Stimulated activated CD8-positive, alpha-beta memory T cell treated with anti-CD3 and anti-CD28 coated beads, Interleukin-15, amount 100 ng/mL, for 24 hours (primary cell): ENCODE measurements around the gene PODNL1.
"Not testable (repeated sequence)": the region's sequence is repeated elsewhere in the genome, so short reads cannot be mapped to it uniquely, and the experiment has no call there.

Source experiments
- DNase-seq: peaks from one replicate; pipeline ENCODE4 v3.0.0-alpha.2; 2020; ENCODE audit warnings: low read depth

Gene PODNL1

GRCh38 chr19:13972368-13973155 lies 34.3 kb upstream of the PODNL1 start:
- no peak for DNase-seq

DNA sequence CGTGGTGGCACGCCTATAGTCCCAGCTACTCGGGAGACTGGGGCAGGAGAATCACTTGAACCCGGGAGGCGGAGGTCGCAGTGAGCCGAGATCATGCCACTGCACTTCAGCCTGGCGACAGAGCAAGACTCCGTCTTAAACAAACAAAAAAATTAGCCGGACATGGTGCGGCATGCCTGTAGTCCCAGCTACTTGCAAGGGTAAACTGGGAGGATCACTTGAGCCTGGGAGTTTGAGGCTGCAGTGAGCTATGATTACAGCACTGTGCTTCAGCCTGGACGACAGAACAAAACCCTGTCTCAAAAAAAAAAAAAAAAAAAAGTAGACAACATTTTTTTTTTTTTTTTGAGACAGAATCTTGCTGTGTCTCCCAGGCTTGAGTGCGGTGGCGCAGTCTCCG lies 33.7 kb upstream of the PODNL1 start:
- DNase-seq = not testable (repeated sequence)

- no peak for DNase-seq
Observed at GRCh38 chr19:13969897-13970296, 31.7 kb upstream of the PODNL1 start.

DNA sequence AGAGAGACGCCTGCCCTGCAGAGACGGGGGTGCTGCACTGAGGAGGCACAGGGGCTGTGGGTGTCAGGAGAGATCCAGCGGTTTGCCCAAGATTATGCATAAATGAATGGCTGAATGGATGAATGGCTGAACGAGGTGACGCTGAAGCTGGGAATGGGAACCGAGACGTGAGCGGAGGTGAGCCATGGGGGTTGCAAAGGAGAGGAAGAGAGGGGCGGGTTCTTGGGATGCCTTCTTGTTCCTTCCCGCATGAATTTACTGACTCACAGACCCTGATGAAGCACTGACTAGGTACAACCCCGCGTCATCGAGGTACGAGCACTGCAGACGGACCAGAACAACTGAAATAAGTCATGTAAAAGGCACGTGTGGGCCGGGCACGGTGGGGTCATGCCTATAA lies 30.8 kb upstream of the PODNL1 start:
- DNase-seq = no peak

DNA sequence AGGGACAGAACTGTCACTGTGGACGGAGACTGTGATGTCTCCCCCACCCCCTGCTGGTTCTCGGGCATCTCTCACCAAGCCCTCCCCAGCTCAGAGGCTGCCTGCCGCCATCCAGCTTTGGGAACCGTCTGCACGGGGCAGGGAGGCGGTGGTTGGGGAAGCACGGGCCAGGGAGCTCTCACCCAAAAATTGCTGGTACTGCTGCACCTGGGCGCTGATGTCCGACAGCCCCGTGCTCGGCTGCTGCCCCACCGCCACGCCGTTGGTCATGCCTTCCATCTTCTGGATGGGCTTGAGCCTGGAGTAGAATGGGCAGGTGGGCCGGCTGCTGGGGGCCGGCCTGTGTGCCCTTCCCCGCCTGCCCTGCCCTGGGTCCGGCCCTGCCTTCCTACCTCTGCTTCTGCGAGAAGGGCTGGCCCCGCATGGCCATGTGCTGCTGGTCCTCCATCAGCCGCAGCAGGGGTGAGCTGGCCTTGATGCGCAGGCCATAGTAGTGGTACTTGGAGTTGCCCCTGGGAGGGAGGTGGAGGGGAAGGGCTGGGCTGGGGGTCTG lies 30.2 kb upstream of the PODNL1 start:
- no peak for DNase-seq

GRCh38 chr19:13967206-13967605 lies 29.0 kb upstream of the PODNL1 start:
- DNase-seq = not testable (repeated sequence)

- no peak for DNase-seq
Observed at GRCh38 chr19:13966684-13967128, 28.5 kb upstream of the PODNL1 start.

DNA sequence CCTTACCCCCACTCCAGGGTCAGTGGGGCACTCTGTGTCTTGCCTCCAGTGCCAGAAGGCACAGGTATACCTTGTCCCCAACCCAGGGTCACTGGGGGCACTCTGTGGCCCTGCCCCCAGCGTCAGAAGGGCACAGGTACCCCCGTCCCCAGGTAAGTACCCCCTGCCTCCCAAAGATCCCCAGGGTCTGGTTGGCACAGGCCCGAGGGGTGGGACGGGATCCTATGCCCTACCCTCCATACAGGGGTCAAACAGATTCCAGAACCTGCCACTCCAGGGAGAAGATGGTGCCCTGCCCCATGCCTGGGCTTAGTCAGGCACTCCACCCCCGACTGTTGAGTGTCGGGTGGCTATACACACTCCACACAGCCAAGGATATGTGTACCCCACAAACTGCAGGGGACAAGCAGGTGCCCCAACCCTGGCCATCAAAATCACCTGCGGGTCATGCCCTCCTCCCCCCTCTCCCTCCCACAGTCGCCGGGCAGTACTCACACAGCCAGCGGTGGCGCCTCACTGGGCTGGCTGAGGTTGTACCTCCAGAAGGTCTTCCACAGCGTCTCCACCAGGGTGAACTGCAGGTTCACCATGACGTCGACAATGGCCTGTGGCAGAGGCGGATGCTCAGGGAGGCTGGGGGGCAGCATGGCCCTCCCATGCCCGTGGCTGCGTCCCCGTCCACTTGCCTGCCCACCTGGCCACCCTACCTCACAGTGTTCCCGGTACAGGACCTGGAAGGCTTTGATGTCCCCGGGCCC lies 27.9 kb upstream of the PODNL1 start:
- DNase-seq = no peak

DNA sequence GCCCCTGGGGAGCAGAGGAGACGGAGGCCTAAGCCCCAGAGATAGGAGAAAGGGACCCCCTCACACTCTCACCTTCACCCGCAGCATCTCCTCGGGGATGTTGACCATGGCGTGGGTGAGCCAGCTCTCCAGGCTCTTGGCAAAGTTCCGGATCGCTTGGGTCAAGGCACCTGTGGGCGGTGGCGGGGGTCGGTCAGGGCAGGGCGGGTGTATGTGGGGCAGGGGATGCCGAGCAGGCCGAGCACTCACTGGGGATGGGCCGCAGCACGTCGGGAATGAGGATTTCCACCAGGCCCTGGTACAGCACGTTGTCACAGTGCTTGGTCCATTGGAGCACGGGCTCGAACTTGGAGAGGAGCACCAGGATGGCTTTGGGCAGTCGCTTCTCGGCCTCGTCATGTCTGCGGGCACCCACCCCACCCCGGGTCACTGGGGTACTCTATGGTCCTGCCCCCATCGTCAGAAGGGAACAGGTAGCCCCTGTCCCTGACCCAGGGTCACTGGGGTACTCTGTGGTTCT lies 27.2 kb upstream of the PODNL1 start:
- no peak for DNase-seq

DNA sequence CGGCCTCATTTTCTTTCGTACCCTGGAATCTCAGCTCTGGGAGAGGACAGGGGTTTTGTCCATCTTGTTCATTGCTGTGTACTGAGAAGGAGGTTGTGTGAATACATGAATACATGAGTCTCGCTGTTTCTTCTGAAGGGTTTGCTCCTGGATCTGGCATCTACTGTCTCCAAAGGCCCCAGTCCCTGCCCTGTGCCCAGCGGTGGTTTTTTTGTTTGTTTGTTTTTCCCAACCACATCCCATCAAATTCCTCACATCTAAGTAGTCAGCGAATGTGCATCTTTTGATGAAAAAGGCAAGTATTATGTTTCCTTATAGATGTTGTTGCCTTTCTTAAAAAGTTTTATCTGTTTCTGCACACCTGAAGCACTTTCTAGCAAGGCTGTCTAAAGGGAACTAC lies 26.6 kb upstream of the PODNL1 start:
- no peak for DNase-seq

- no peak for DNase-seq
Observed at GRCh38 chr19:13963603-13964105, 25.4 kb upstream of the PODNL1 start.

- DNase-seq = no peak
Observed at GRCh38 chr19:13962699-13963602, 24.7 kb upstream of the PODNL1 start.

DNA sequence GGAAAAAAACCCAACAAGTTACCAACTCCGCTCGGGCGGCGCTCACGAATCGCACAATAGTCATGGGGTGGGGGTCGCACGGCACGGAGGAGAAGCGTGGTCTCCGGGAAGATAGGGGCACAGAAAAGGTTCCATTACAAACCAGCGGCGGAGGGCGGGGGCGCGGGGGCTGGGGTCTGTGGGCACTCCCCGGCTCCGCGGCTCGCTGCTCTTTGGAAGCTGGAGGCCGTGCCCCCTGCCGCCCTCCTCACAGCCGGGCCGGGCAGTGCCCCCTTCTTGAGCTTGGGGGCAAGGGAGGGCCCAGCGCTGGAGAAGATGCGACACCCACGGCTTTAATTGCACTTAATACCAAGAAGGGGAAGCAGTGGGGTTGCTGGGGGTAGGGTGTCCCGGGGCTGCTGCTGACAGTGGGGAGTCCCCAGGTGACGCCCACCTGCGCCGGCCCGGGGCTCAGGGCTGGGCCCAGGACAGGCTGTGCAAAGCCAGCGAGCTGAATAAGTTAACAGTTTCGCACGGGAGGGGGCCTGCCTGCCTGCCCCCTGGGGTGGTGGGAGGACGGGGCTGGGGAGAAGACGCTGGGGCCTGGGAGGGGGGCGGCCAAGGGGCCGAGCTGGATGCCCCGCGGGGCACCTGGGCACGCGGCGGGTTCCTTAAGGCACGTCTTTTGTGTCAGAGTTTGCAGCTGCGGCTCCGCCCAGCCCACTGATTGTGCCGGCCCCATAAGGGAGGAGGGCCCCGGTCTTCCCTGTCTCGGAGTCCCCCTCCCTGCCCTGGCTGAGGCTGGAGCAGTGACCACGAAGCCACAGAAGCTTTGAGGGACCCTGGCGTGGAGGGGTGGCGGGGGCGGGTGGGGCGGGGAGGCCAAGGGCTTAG lies 23.8 kb upstream of the PODNL1 start:
- no peak for DNase-seq

- DNase-seq = no peak
Observed at GRCh38 chr19:13960863-13961784, 22.9 kb upstream of the PODNL1 start.

DNA sequence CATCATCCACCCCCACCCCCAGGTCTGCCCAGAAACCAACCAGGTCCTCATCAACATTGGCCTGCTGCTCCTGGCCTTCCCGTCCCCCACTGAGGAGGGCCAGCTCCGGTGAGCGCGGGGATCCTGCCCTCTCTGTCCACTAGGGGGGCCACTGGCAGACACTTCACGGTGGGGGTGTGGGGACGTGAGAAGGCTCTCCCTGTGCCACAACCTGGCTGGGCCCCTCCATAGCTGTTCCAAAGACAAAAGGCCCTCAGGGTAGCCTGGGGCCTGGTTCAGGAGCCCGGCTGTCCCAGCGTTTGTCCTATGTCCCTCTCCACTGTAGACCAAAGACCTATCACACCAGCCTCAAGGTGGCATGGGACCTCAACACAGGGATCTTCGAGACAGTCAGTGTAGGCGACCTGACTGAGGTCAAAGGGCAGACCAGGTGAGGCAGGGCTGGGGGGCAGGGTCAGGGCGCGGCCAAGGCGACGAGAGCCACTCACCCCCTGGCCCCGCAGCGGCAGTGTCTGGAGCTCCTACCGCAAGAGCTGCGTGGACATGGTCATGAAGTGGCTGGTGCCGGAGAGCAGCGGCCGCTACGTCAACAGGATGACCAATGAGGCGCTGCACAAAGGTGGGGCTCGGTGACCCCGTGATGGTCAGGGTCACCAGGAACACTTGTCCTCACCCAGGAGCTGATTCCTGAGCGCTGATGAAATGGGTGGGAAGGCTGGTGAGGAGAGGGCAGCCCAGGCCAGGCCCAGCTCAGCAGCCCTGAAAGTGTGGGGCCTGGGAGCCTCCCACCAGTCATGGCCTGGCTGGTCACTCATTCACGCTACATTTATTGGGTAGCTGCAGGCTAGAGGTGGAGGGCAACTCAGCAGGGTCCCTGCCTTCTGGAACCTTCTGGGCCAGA lies 22.0 kb upstream of the PODNL1 start:
- no peak for DNase-seq

DNA sequence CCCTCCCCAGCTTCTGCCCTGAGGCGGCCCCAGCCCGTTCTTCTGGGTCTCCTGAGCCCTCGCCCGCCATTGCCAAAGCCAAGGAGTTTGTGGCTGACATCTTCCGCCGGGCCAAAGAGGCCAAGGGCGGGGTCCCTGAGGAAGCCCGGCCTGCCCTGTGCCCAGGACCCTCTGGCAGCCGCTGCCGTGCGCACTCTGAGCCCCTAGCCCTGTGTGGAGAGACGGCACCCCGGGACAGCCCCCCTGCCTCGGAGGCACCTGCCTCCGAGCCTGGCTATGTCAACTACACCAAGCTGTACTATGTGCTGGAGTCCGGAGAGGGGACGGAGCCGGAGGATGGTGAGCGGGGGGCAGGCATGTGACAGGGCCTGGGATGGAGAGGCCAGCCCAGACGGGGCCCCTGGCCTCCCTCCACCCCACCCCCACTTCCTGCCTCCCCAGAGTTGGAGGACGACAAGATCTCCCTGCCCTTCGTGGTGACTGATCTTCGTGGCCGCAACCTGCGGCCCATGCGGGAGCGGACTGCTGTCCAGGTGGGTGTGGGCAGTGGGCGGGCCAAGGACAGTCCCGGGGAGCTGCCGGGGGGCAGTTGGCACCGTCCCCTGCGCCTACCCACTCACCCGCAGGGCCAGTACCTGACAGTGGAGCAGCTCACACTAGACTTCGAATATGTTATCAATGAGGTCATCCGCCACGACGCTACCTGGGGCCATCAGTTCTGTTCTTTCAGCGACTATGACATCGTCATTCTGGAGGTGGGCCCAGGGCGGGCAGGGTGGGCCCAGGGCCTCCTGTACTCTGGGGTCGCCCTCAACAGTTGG lies 21.1 kb upstream of the PODNL1 start:
- DNase-seq = no peak

DNA sequence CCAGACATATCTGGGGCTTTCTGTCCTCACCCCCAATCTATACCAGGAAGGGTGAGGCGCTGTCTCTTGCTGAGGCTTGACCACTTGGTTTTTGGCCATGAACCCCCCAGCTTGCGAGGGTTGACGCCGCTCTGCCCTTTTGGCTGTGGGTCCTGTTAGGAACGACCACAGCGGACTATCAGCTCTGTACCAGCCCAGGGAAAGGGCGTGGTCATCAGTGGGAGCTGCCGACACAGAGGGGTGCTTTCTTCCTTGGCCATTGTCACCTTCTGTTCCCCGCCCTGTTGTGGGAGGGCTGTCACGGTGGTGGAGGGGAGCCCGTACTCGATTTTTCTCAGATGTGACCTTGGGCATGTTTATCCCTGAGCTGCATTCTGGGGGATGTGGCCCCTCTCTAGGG lies 19.8 kb upstream of the PODNL1 start:
- DNase-seq = no peak

DNA sequence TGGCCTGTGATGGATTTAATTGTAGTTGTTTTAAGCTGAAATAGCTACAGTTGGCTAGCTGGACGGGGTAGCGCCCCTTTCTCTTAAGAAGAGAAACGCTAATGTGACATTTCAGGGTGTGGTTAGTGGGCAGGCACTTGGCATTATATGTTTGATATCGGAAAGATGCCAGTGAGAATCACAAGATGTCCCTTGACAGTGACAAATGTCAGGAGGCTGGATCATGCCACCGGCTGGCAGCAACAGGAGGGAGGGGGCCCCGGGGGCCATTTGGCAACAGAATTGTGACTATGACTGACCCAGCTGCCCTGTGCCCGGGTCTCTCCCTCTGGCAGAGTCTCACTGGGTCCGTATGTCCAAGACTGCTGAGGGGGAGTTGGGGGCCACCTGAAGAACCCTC lies 18.8 kb upstream of the PODNL1 start:
- no peak for DNase-seq
